GM12874 (cell line): Measurements from ENCODE around the gene EYA2.
A peak's percentile ranks its signal among the peaks of the same experiment; 100 is the strongest.

ENCODE experiments used
- TF ChIP-seq, protein P1 (sequence below): IDR thresholded peaks from 2 replicates; pipeline ENCODE4 v1.5.1; 2011; ENCODE audit warnings: low read depth, mild to moderate bottlenecking, control low read depth, low read length, moderate library complexity; ENCODE audit not compliant: insufficient read depth

EYA2 gene

DNA sequence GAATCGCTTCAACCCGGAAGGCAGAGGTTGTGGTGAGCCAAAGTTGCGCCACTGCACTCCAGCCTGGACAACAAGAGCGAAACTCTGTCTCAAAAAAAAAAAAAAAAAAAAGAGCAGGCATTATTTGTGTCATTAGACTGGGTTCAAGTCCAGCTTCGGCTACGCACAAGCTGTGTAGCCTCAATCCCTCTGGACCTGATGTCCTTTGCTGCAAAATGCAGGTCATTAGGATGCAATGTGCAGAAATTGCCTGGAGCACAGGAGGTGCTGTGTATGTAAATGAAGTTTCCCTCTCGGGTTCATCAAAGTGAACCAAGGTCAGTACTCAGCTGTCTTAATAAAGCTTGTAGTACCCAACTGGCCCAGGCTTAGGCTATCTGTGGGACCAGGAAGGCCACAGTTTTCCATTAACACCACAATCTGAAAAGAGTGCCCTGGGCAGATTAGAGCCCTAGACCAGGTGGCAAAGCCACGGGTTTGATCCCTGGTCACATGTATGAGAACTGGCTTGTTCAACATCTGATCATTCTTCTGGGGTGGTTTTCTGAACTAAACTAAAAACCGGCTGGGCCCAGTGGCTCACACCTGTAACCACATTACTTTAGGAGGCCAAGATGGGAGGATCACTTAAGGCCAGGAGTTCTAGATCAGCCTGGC is 306.6 kb downstream of the EYA2 start:
- TF ChIP-seq, protein P1, sequence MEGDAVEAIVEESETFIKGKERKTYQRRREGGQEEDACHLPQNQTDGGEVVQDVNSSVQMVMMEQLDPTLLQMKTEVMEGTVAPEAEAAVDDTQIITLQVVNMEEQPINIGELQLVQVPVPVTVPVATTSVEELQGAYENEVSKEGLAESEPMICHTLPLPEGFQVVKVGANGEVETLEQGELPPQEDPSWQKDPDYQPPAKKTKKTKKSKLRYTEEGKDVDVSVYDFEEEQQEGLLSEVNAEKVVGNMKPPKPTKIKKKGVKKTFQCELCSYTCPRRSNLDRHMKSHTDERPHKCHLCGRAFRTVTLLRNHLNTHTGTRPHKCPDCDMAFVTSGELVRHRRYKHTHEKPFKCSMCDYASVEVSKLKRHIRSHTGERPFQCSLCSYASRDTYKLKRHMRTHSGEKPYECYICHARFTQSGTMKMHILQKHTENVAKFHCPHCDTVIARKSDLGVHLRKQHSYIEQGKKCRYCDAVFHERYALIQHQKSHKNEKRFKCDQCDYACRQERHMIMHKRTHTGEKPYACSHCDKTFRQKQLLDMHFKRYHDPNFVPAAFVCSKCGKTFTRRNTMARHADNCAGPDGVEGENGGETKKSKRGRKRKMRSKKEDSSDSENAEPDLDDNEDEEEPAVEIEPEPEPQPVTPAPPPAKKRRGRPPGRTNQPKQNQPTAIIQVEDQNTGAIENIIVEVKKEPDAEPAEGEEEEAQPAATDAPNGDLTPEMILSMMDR, result no peak

GRCh38 chr20:47202733-47203667 is 308.4 kb downstream of the EYA2 start:
- TF ChIP-seq, protein P1, result no peak

DNA sequence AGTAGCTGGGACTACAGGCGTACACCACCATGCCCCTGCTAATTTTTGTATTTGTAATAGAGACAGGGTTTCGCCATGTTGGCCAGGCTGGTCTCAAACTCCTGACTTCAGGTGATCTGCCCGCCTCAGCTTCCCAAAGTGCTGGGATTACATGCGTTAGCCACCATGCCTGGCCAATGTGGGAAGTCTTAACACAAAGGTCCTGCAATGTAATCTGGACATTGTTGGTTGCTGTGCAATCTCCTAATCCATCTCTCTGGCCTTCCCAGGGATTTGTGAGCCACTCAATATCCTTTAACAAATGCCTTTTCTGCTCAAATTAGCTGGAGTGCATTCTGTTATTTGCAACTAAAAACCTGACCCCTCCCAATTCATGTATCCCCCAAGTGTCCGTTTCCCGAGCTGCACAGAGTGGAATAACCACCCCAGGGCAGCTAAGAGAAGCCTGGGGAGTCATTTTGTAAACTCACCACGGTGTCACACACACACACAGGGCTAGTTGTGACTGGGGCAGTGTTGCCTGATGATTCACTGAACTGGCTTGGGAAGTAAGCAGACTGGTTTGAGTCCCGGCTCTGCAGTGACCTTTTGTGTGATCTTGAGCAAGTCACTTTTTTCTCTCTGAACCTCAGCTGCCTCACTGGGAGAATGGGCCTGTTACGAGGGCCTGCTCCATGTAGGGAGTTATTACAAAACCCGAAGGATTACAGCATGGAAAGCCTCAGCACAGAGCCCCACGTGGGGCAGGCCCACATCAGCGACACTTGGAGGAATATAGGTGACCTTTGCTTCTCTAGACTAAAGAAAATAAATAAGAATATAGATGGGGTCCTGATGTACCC is 309.6 kb downstream of the EYA2 start:
- TF ChIP-seq, protein P1, result no peak

GRCh38 chr20:47205577-47206123 is 311.0 kb downstream of the EYA2 start:
- TF ChIP-seq, protein P1, result peak; percentile 92

DNA sequence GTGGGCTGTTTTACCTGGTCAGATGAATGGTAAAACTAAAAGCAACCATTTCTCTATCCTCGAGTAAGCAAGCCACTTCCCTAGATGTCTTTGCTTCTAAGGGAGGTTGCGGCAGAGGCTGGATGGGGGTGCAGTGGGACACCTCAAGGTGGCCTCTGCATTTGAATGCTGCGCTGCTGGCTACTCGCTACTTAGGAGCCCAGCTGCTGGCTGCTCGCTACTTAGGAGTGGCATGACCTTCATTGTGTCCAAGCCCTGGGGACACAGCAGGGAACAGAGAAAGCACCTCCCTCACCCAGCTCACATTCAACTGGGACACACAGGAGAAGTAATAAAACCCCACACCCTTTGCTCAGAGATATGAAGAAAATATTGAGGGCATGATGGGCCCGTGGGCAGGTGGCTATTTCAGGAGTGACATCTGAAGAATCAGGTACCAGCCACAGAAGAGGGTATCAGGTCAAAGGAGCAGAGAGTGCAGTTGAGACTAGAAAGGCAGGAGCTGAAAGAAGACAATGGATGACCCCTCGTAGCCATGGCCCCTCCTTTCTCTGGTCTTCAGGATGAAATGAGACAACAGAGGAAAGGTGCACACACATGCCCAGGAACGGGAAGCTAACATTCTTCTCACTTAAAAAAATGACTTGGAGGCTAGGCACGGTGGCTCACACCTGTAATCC is 312.5 kb downstream of the EYA2 start:
- TF ChIP-seq, protein P1, result no peak

DNA sequence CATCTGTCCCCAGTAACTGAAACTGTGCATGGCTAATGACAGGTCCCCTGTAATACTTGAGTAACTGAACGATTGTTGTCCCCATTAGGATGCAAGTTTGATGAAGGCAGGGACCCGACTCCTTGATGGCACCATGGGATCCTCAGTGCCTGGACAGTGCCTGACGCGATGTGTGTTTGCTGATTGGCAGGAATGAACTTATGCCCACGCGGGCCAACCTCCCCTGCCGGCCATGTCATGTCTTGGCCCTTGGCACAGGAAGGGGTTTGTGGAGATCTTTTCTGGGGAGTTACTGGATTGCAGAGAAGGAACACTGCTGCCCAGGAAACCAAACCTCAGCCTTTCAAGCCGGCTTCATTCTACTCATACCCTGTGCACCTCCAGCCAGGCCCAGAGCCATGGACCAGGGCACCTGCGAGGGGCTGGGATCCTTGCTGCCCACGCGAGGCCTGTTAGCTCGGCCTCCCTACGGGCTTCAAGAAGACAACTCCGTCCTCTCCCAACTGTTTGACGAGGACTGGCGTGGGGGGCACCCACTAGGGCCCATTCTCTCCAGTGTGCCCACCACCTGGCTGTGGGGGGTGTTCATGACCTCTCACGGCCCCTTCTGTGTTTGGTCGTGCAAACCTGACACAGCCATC is 314.0 kb downstream of the EYA2 start:
- TF ChIP-seq, protein P1, result no peak
